IMR-90 (cell line): ENCODE measurements around the gene SNIP1. TPM values are rescaled to one million over a fixed set of nuclear protein-coding genes. Genes with fewer than 3 reads are reported as not detected.

Experiments used
- ATAC-seq: fragments of 200-7000 bp; cut with Tn5 transposase; 2 replicates; pipeline ENCODE4 v1.9.1; 2020; ENCODE audit warnings: low read depth, mild to moderate bottlenecking, moderate library complexity
- BruUV-seq: library from RNA; stranded (reverse); fragments of 400-500 nt; replicated peaks from 2 replicates; lab custom pipeline; 2021; lab: Mats Ljungman, UMichigan
- CTCF ChIA-PET: fragments of 300-600 bp; formaldehyde crosslinking; extraction: SDS; loops from one replicate; lab custom pipeline; 2021; ENCODE audit warnings: antibody characterized with exemption; lab: Yijun Ruan, JAX
- POLR2A ChIA-PET: fragments of 300-600 bp; sonication (Branson Sonifier 250); formaldehyde crosslinking; loops from one replicate; lab custom pipeline; 2022; ENCODE audit warnings: antibody characterized with exemption; ENCODE audit not compliant: unreplicated experiment; lab: Charles Lee
- DNase-seq: peaks from one replicate; pipeline ENCODE4 v3.0.0; 2013
- H2AFZ ChIP-seq: replicated peaks from 2 replicates; pipeline ENCODE3; 2013; ENCODE audit warnings: low read length, mild to moderate bottlenecking; ENCODE audit not compliant: poor library complexity
- H2AK5ac ChIP-seq: 2 replicates; pipeline ENCODE4 v1.6.1; 2013; ENCODE audit warnings: low read depth, low read length, inconsistent platforms
- H2AK9ac ChIP-seq: replicated peaks from 2 replicates; pipeline ENCODE3; 2013; ENCODE audit warnings: mild to moderate bottlenecking, low read depth, low read length, moderate library complexity; ENCODE audit not compliant: poor library complexity
- H2BK120ac ChIP-seq: 2 replicates; pipeline ENCODE4 v1.6.1; 2013; ENCODE audit warnings: low read depth, low read length, inconsistent platforms
- H2BK15ac ChIP-seq: 3 replicates; pipeline ENCODE4 v1.6.1; 2013; ENCODE audit warnings: low read depth, low read length, inconsistent platforms
- H2BK20ac ChIP-seq: 2 replicates; pipeline ENCODE4 v1.6.1; 2013; ENCODE audit warnings: low read depth, mild to moderate bottlenecking, inconsistent platforms, low read length, moderate library complexity
- H2BK5ac ChIP-seq: 2 replicates; pipeline ENCODE4 v1.6.1; 2013; ENCODE audit warnings: mild to moderate bottlenecking, low read depth, low read length, inconsistent platforms; ENCODE audit not compliant: poor library complexity, severe bottlenecking
- H3K14ac ChIP-seq: replicated peaks from 2 replicates; pipeline ENCODE4 v1.6.1; 2013; ENCODE audit warnings: low read depth, low read length, inconsistent platforms
- H3K18ac ChIP-seq: 2 replicates; pipeline ENCODE4 v1.6.1; 2013; ENCODE audit warnings: low read depth, low read length, control low read depth
- H3K23ac ChIP-seq: 2 replicates; pipeline ENCODE4 v1.6.1; 2013; ENCODE audit warnings: low read depth, low read length, inconsistent platforms
- H3K27ac ChIP-seq: 2 replicates; pipeline ENCODE4 v1.5.1; 2013; ENCODE audit warnings: mild to moderate bottlenecking, control low read depth, low read length; ENCODE audit not compliant: insufficient read depth
- H3K27me3 ChIP-seq: 2 replicates; pipeline ENCODE4 v1.6.1; 2013; ENCODE audit warnings: low read length; ENCODE audit not compliant: control insufficient read depth, insufficient read depth
- H3K36me3 ChIP-seq: 2 replicates; pipeline ENCODE4 v1.6.1; 2013; ENCODE audit warnings: low read length, mixed read lengths; ENCODE audit not compliant: control insufficient read depth, insufficient read depth
- H3K4ac ChIP-seq: 2 replicates; pipeline ENCODE4 v1.6.1; 2013; ENCODE audit warnings: low read depth, low read length, inconsistent platforms
- H3K4me1 ChIP-seq: 2 replicates; pipeline ENCODE4 v1.6.1; 2013; ENCODE audit warnings: low read length, mixed read lengths; ENCODE audit not compliant: control insufficient read depth, insufficient read depth
- H3K4me2 ChIP-seq: 2 replicates; pipeline ENCODE4 v1.6.1; 2013; ENCODE audit warnings: low read depth, mild to moderate bottlenecking, control low read depth, low read length, moderate library complexity
- H3K4me3 ChIP-seq: 2 replicates; pipeline ENCODE4 v1.5.1; 2013; ENCODE audit warnings: low read depth, mild to moderate bottlenecking, control low read depth, low read length, moderate library complexity; ENCODE audit not compliant: insufficient read depth
- H3K56ac ChIP-seq: 2 replicates; pipeline ENCODE4 v1.6.1; 2013; ENCODE audit warnings: low read length, inconsistent platforms; ENCODE audit not compliant: insufficient read depth; ENCODE audit errors: extremely low read depth
- H3K79me1 ChIP-seq, 2 experiments: 2 replicates each; pipeline ENCODE4 v1.6.1; 2013; ENCODE audit warnings: low read length in 2 of 2, inconsistent platforms in 1 of 2, low read depth in 1 of 2
- H3K9ac ChIP-seq: 2 replicates; pipeline ENCODE4 v1.6.1; 2013; ENCODE audit warnings: low read depth, low read length, control low read depth
- H3K9me1 ChIP-seq: 2 replicates; pipeline ENCODE4 v1.6.1; 2013; ENCODE audit warnings: low read length, inconsistent platforms; ENCODE audit not compliant: insufficient read depth
- H3K9me3 ChIP-seq: 2 replicates; pipeline ENCODE4 v1.6.1; 2013; ENCODE audit warnings: low read length; ENCODE audit not compliant: control insufficient read depth, insufficient read depth
- H4K20me1 ChIP-seq: 2 replicates; pipeline ENCODE4 v1.6.1; 2013; ENCODE audit warnings: low read length, inconsistent platforms; ENCODE audit not compliant: insufficient read depth
- H4K5ac ChIP-seq: 2 replicates; pipeline ENCODE4 v1.6.1; 2013; ENCODE audit warnings: mild to moderate bottlenecking, low read depth, low read length, control low read depth
- H4K8ac ChIP-seq, 2 experiments: 2 replicates each; pipeline ENCODE4 v1.6.1; 2013; ENCODE audit warnings: low read depth in 2 of 2, low read length in 2 of 2, control low read depth in 1 of 2, inconsistent platforms in 1 of 2
- H4K91ac ChIP-seq: 2 replicates; pipeline ENCODE4 v1.6.1; 2013; ENCODE audit warnings: low read depth, low read length, inconsistent platforms; ENCODE audit not compliant: insufficient read depth
- BHLHE40 ChIP-seq: fragments of 150-350 bp; IDR thresholded peaks from 2 replicates; pipeline ENCODE4 v1.6.1; 2016; ENCODE audit warnings: mild to moderate bottlenecking, low read depth, low read length
- CEBPB ChIP-seq: IDR thresholded peaks from 2 replicates; pipeline ENCODE4 v1.6.1; 2012; ENCODE audit warnings: low read depth, low read length, improper control_type of control experiment
- CHD1 ChIP-seq: IDR thresholded peaks from 2 replicates; pipeline ENCODE4 v1.6.1; 2012; ENCODE audit warnings: low read depth, low read length, improper control_type of control experiment
- ELK1 ChIP-seq: fragments of 150-350 bp; IDR thresholded peaks from 2 replicates; pipeline ENCODE4 v1.6.1; 2016; ENCODE audit warnings: low read depth, mild to moderate bottlenecking, low read length, moderate library complexity, borderline replicate concordance
- FOS ChIP-seq: fragments of 150-350 bp; IDR thresholded peaks from 2 replicates; pipeline ENCODE4 v1.6.1; 2016; ENCODE audit warnings: low read depth, low read length
- MAFK ChIP-seq: IDR thresholded peaks from 2 replicates; pipeline ENCODE4 v1.6.1; 2012; ENCODE audit warnings: low read depth, low read length, improper control_type of control experiment
- MAZ ChIP-seq: IDR thresholded peaks from 2 replicates; pipeline ENCODE4 v1.6.1; 2012; ENCODE audit warnings: low read depth, mild to moderate bottlenecking, low read length, improper control_type of control experiment, moderate library complexity, borderline replicate concordance
- NFE2L2 ChIP-seq: fragments of 150-350 bp; IDR thresholded peaks from 2 replicates; pipeline ENCODE4 v1.6.1; 2016; ENCODE audit warnings: low read depth, mild to moderate bottlenecking, low read length
- POLR2A ChIP-seq: IDR thresholded peaks from 2 replicates; pipeline ENCODE4 v1.6.1; 2012; ENCODE audit warnings: mild to moderate bottlenecking, low read depth, low read length
- RCOR1 ChIP-seq: IDR thresholded peaks from 2 replicates; pipeline ENCODE4 v1.6.1; 2012; ENCODE audit warnings: mild to moderate bottlenecking, low read length, improper control_type of control experiment; ENCODE audit not compliant: insufficient replicate concordance
- USF2 ChIP-seq: fragments of 150-350 bp; IDR thresholded peaks from 2 replicates; pipeline ENCODE4 v1.6.1; 2017; ENCODE audit warnings: mild to moderate bottlenecking, antibody characterized with exemption, low read length, low read depth
- WGBS, 2 experiments: methylation state at CpG; one replicate each; pipeline versions ENCODE4 v1.1.5 to v1.1.7; 2013; ENCODE audit warnings: missing lambda C conversion rate in 2 of 2; ENCODE audit not compliant: insufficient read length in 1 of 2; ENCODE audit errors: extremely low coverage in 2 of 2; 5-methylcytosine and 5-hydroxymethylcytosine counted together
- dilution Hi-C: fragments of 300-500 bp; cut with HindIII; formaldehyde crosslinking; loops from one replicate; pipeline ENCODE4 v1.14.3; 2018; ENCODE audit warnings: low sequenced_read_pairs; ENCODE audit not compliant: unreplicated experiment
- in situ Hi-C: fragments of 300-500 bp; cut with MboI; formaldehyde crosslinking; loops from 3 replicates; pipeline ENCODE4 v1.14.3; 2019; ENCODE audit warnings: low sequenced_read_pairs, inconsistent platforms, mixed read lengths
- intact Hi-C: fragments of 100-400 bp; cut with micrococcal nuclease; formaldehyde crosslinking; loops from 2 replicates; pipeline ENCODE4 v1.10.0; 2022
- polyA plus RNA-seq, 3 experiments: library from polyadenylated mRNA; depleted of rRNA; stranded (reverse); fragments of >200 nt; gene quantifications; 2 replicates each; pipeline ENCODE4 v1.2.3, GENCODE V29; 2012; ENCODE audit warnings: low replicate concordance in 1 of 3
- total RNA-seq: library from RNA; depleted of rRNA; stranded (reverse); fragments of >200 nt; gene quantifications from 2 replicates; pipeline ENCODE4 v1.2.3, GENCODE V29; 2012

SNIP1 gene
- total and polyA plus RNA-seq, 2 of the 4 experiments (the other 2 are of a cell fraction): 6.8 to 11.3 TPM

- Histone ChIP-seq H4K20me1 (peaks cover 15% of the 10 kb centered on the region; the same call in 1 of the 2 replicates), H3K4me3 (peak overlapping the region; percentile 49), H3K9me1 (peaks cover 4% of the 10 kb centered on the region; the same call in 1 of the 2 replicates), H3K56ac (no peak overlapping the region), H2AK5ac (no peak overlapping the region), H2BK15ac (peak overlapping the region; percentile 40; the same call in 1 of the 3 replicates), H3K36me3 (peaks cover 17% of the 10 kb centered on the region), H2BK5ac (no peak overlapping the region), H3K79me1 (peaks cover 9 to 27% of the 10 kb centered on the region in 2 experiments; a peak in 2 of 4 replicates), H3K4ac (peak overlapping the region; percentile 69), H3K4me2 (peak overlapping the region; percentile 86), H4K5ac (peak overlapping the region; percentile 91), H3K18ac (no peak overlapping the region), H2BK120ac (peak overlapping the region; percentile 80; the same call in 1 of the 2 replicates), H3K9me3 (no peaks in the 10 kb centered on the region), H4K8ac (peak overlapping the region; percentile 81 to 95), H3K27me3 (no peaks in the 10 kb centered on the region), H2AFZ (peak overlapping the region; percentile 92), H4K91ac (peak overlapping the region; percentile 64), H3K4me1 (peaks cover 3% of the 10 kb centered on the region), H2AK9ac (peak overlapping the region; percentile 93), H3K9ac (no peak overlapping the region), H3K14ac (peak overlapping the region; percentile 86; the same call in 1 of the 2 replicates), H3K27ac (no peak overlapping the region), H2BK20ac (no peak overlapping the region), H3K23ac (peak overlapping the region; percentile 69; the same call in 1 of the 2 replicates)
- CTCF ChIA-PET: no interaction called here
- intact Hi-C loops: no loop called here
- ATAC-seq (no peak), DNase-seq (no peak)
- dilution Hi-C loops: no loop called here
- no CpG with 5 or more reads among the region's 3 CpGs for WGBS, 2 experiments
- POLR2A ChIA-PET: no interaction called here
- no peak for TF ChIP-seq ELK1
- no peak for TF ChIP-seq CHD1
- TF ChIP-seq FOS: no peak
- no peak for TF ChIP-seq NFE2L2
- TF ChIP-seq USF2: no peak
- no peak for TF ChIP-seq CEBPB
- no peak for TF ChIP-seq RCOR1
- TF ChIP-seq POLR2A: no peak
- no peak for TF ChIP-seq MAZ
- no peak for TF ChIP-seq MAFK
- TF ChIP-seq BHLHE40: no peak
- in situ Hi-C loops: no loop called here
- no TSS peak for BruUV-seq
Observed at GRCh38 chr1:37557402-37557801, 3.3 kb upstream of the SNIP1 start.
